SHP77 treated with DMSO at 0.1 percent for 48 hours (cell line): ENCODE data around the gene ACSL6.

Experiments used
- DNase-seq: peaks from one replicate; lab custom pipeline; 2025; lab: John Stamatoyannopoulos, UW

Gene ACSL6

DNA sequence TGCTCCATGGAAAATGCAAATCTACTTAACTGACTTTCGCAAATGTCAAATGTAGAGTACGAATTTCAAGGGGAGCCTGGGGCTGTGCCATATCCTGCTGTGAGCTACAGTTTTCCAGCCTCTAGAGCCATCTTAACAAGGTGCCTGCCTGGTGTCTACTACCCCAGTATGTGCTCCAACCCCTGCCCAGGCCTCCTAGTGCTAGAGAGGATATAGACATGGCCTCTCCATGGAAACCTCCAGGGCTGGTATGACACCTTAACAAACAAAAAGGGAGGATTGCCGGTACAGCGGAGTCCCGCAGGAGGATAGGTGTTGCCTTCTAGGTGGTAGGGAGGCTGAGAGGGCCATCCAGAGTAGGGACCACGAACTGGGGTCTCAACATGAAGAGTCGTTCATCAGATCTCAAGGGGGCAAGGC is 35.4 kb upstream of the ACSL6 start:
- DNase-seq = no peak

DNA sequence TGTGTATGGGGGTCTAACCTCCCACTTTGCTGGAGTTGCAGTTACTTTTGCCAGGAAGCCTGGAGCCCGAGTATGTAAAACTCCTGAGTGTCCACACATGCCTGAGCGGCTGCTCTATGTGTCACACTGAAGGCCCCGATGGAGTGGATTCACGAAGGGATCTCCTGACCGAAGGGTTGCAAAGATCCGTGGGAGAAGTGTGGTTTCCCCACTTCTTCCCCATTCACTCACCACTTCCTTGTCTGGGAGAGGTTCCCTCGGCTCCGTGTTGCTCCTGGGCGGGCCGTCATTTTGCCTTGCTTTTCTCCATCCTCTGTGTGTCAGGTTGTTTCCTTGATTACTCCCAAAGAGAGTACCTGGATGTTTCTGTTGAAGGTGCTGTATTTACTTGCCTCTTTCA is 32.7 kb upstream of the ACSL6 start:
- DNase-seq = no peak

DNA sequence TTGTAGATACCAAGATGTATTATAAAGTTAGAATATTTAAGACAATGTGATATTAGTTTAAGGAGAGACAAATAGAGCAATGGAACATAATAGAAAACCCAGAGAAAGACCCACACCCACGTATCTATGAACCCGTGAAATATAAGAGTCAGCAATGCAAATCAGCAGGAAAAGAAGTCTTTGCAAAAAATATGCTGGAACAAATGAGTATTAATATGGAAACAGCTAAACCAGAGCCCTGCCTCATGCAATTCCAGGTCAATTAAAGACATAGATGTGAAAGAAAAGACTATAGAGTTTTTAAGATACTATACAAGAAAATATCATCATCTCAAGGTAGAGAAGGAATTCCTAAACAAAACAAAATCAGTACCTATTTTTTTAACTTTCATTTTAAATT is 25.9 kb upstream of the ACSL6 start:
- no peak for DNase-seq

DNA sequence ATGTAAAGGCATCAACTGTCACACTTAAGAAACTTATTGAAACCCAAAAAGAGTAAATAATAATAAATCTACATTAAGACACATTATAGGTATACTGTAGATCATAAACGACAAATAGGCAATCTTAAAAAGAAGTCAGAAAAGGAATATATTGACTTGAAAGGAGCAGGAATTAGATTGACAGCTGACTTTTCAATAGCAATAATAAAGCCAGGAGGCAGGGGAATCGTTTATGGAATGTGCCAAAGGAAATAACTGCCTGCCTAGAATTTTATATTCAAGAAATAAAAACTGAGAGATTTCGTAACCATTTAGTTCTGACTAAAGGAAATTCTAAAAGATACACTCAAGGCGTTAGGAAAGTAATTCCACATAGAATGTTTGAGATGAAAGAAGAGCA is 21.7 kb upstream of the ACSL6 start:
- DNase-seq = no peak

DNA sequence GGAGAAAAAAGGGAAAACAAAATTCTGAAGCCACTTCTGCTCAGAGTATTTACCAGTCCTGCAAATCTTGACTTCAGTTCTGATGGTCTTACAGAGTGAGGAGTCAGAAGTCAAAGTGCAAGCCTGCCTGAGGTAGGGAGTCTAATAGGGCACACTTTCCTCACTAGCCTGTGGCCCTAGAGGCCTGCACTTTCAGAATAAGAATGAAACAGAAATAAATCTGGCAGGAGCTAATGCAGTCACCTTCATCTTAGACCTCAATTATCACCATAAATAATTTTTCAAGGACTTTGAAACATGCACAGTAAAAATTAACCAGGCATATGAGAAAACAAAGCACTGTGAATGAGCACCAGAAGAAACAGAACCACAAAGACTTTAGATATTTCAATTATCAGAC is 20.7 kb upstream of the ACSL6 start:
- no peak for DNase-seq

DNA sequence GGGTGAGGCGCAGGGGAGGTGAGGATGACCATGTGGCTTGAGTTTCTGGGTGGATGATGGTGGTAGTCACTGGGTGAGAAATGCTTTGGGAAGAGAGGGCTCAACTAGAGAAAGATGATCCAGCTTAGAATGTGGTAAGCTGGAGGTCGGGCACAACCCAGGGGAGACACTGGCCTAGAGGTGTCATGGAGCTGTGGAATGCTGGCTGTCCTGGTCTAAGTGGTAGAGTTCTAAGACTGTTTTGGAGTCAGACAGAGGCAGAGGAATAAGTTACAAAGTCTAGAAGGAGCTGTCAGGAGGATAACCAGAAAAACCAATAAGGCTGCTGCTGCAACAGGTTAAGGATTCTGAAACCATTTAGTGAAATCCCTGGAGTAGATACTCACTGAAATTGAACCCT is 19.2 kb upstream of the ACSL6 start:
- no peak for DNase-seq

DNA sequence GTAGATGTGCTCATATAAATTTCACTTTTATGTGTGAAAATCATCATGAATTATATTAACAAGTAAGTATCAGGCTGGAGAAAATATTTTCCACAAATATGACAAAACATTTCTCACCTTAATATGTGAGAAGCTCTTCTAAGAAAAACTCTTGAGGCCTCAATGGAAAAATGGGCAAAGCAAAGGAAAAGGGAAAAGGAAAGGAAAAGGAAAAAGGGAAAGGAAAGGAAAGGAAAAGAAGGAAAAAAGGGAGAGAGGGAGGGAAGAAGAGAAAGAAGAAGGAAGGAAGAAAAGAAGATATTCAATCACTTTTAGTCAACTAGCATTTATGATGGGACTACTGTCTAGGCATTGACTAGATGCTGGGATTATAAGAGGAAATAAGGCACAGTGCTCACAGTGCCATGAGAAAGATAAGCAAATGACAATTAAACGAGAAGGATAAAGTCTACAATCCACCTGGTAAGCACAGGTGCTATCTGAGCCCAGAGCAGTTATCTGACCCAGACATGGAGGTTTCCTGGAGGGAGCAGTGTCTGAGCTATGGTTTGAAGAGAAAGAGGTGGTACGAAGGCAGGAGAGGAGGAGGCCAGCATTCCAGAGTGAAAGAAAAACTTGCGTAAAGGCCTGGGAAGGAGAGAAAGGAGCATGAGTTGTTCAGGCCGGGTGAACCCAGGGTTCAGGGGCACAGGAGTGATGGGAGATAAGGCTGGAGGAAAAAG is 18.3 kb upstream of the ACSL6 start:
- DNase-seq = no peak

DNA sequence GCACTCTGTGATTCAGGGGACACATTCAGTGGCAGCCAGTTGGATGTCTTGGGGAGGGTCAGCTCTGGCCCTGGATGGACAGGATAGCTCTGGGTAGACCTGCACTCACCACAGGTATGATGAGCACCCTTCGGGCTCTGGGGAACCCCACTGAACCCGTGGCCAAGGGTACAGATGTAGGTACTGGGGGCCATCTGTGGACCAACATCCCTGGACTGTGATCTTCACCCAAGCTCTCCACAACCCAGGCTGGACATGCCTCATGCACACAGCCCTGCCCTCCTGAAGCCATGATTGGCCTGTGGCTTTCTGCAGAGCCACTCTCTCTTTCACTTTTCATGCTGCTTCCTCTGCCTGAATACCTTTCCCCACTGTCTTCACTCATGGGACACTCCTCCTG is 15.6 kb upstream of the ACSL6 start:
- DNase-seq = no peak

DNA sequence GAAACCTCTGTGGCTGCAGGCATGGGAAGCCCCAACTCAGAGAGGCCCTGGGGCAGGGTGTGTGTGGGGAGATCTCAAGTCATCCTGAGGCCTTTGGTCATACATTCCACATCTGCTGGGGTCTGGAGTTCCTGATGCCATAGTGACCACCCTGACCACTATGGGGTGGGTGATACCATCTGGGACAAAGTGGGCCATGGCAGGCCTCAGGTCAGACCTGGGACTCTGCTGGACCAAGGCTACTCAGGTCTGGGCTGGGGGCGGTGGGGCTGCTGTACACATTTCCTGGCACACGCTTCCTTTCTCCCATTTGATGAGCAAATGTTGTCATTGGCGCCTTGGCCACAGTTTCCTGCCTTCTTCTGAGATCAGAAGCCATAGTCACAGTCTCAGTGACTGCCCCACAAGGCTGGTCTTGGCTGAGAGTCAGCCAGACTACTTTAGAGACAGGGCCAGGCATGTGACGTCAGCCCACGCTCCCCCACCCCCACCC is 15.1 kb upstream of the ACSL6 start:
- DNase-seq = no peak

DNA sequence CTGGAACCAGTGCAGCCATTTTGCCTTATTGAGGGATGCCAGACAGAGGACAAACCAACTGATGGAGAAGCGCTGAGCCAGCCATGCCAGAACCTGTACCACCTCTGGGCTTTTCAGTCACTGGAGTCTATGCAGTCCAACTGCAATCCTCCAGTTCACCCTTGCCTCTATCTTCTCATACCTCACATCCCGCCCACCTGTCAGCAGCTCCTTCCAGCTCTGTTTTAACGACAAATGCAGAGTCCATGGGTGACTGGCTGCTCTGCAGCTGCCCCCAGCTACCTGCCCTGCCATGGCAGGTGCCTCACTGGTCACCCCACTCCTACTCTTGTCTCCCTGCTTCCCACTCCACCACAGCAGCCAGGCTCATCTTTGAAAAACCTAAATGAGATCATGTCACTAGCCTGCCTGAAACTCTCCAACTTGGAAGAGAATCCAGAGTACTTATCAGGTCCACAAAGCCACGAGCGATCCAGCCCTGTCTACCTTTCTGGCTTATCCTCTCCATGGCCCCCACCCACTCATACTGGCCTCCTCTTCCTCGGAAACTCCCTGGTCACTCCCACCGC is 14.0 kb upstream of the ACSL6 start:
- DNase-seq = no peak

DNA sequence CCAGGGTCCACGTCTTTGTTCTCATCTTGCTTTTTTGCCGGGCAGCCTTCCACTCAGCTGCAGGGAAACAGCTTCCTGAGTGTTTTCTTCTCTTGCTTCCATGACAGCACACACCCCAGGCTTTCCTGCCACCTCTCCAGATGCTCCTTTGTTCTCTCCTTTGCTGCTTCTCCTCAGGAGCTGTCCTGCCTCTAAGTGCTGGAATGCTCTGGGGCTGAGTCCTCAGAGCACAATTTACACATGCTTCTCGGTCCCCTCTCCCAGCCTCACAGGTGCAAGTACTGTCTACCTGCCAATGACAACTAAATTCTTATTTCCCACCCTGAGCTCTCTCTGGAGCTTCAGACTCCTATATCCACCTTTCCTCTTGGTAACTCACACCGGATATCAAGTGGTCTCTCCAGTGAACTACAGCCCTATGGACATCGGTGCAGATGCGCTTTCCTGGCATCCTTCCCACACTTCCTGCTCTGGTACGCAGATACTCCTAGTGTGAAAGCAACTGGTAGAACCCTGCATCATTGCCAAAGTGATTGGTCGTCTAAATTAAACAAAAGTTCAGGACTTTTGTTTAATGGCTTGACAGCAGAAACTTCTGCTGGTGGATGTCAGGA is 13.4 kb upstream of the ACSL6 start:
- peak; percentile 8 for DNase-seq

DNA sequence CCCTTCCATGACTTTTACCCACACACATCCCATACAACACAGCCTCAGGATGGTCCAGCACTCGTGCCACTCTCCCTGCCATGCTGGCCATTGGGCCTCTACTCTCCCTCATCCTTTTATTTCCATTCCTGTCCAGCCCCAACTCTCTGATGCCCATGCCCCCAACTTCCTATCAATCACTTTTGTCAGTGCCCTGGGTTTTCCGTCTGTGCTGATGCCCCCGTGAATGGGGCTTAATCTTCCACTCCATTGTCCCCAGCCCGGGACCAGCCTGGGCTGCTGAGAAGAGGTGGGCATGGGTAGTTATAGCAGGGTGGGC is 12.6 kb upstream of the ACSL6 start:
- no peak for DNase-seq

DNA sequence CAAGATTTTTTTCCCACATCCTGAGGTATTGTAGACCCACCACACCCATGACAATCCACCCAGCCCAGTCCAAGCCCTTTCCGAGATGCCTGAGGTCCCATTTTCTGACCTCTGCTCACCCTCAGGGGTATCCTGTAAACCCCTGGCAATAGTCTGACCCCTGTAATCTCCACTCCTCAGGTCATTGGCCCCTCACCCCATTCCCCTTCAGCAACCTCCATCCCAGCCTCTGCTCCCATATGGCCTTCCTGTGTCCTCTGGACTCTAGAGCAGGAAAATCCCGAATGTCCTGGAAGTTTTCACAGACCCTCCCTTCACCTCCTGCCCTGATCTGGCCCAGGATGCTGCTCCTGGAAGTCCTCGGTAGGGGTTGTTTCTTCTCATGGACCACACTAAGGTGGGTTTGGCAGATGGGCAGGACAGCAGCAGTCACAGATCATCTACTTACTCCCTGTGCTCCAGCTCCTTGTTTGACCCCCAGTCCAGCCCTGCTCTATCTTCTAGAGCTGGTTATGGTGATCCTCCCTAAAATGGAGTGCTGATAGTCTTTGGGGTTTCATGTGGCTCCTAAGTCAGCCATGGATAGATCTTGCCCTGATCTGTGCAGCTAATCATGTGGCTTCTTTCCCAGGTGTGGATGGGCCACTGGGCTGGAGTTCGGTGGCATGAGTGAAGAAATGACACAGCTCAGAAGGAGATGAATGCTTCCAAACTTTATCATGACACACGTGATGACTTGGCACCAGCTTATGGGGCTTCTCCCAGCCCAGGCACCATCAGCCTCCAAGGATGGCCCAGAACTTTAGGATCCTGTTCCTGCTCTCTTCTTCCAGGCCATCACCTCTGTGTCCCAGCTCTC is 12.0 kb upstream of the ACSL6 start:
- DNase-seq = no peak

DNA sequence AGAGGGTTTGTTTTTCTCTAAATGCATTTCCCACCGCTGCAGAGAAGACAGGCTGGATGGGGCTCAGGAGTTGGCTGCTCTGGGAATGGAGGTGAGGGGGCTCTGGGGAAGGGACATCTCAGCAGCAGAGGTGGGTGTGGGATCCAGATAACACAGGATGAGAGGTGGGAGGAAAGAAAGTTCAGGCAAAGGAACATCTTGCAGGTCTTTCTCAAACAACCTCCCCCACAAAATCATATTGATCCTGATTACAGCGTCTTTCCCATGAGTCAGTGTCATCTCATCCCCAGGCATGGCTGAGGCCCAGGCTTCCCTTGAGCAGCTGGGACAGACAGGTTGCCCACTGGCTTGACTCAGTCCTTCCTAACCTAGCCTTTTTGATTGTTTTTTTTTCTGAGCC is 11.3 kb upstream of the ACSL6 start:
- DNase-seq = no peak

DNA sequence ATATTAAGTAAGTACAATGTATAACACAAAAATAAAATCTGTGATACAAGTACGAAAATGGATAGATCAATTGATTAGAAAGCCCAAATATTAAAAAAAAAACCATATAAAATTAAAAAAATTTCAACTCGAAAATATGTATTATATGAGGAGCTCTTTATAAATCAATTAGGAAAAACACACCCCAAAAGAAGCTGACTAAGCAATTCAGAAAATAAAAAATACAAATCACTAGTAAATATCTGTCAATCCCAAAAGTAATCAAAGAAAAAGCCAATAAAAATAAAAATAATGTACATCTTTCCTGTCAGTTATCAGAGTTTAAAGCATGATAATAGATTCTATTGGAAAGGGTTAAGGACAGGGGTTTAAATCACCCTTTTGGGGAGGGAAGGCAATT is 10.2 kb upstream of the ACSL6 start:
- DNase-seq = no peak

DNA sequence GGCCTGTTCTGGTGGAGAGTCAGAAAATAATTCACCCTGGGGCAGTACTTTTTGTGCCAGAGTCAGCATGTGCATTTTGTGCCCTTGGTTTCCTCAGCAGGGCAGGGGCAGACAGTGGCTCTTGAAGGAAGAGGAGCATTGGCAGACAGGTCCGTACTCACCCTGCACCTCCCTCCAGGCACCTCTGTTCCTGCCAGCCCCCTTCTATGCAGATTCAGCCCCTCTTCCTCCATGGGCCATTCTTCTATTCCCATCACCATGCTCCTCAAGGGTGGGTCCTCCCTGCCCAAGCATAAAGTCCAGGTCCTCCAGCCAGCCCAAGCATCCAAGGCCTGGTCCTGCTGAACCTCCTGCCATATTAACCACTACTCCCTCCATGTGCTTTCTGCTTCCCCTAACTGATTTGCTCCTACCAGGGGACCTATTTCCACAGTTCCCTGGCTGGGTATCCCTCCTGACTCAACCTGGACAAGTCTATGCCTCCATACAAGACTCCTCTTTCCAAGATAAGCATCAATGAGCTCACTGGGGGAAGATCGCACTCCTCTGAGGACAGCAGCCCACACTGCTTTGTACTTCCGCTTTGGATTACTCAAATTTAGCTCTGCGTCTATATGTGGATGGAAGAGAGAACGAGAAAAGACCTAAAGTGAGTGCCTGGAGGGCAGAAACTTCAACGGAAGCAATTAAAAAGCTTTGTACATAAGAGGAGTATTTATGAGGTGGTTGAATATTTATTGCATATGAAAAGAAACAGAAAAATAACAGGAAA is 9.3 kb upstream of the ACSL6 start:
- no peak for DNase-seq

DNA sequence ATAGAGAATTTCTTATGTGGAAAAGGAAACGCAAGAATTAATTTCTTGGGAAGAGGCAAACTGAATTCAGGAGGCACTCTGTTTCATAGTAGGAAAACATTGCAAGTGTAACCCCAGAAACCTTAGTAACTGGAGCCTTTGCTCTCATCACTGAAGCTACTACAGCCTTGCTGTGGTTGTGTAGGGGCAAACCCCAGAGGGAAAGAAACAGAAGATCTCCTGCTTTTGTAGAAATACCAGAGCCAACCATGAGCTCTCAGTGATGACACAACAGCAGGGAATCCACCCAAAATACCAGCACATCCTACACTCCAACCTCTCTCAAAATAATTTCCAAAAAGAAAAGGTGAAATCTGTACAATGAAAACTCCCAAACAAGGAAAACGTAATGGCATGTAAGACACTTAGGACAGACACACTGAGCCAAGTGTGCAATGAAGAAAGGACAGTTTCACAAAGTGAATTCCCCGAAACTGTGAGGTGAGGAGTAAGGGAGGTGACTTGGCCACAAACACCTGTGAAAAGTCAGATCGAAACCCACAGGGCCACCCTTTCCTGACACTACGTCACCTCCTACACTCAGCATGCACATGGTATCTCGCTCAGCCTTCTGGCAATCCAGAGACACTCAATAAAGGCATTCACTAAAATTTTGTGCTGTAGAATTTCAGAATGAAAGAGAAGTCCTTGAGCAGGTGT is 8.5 kb upstream of the ACSL6 start:
- no peak for DNase-seq

DNA sequence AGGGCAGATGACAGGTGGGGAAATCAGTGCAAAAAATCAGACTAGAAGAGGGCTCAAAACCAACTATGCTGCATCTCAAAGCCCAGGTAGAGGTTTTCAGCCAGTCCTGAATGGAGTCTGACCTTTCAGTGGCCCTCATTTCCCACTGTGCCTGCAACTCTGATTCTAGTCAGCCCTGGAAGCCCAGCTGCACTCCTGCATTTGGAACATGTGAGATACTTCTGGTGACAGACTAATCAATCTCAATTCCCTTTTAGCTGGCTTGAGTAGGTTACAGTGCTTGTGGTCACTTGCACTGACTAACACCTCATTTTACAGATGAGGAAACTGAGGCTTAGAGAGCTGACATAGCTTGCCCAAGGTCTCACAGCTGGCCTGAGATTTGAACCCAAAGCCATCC is 7.9 kb upstream of the ACSL6 start:
- DNase-seq = no peak

DNA sequence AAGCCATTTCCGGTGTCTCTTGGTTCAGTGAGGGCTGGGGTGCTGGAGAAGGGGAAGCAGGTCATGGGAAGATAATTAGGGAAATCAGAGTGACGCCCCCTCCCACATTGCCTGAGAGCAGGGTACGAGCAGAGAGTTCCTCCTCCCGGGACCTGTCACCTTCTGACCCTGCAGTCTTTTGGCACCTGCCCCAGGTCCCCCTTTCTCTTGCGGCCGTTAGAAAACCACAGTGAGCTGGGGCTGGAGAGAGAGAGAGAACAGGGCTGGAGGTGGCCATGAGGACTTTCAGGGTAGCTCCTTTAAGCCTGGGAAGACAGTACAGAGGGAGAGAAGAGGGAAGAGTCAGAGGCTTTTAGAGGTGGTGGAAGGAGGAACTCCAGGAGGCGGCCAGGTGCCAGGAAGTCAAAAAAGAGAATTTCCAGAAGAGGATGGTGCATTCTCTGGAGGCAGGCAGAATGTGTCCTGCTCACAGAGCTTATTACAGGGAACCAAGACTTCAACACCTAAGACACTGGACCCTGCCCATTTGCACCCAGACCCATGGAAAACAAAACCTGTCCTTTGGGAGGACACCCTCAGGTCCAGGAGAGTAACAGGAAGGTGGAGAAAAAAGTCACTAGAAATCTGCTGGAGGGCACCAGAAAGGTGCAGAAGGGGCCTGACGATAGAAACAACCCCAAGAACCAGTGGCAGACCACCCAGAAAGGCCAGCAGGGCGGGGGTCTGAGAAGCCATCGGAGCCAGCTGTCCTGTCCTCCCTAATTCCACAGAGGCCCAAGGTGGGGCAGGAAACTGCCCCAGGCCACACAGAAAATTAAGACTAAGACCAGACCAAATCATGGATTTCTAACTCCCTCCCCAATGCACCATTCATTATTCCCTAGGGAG is 6.5 kb upstream of the ACSL6 start:
- no peak for DNase-seq

DNA sequence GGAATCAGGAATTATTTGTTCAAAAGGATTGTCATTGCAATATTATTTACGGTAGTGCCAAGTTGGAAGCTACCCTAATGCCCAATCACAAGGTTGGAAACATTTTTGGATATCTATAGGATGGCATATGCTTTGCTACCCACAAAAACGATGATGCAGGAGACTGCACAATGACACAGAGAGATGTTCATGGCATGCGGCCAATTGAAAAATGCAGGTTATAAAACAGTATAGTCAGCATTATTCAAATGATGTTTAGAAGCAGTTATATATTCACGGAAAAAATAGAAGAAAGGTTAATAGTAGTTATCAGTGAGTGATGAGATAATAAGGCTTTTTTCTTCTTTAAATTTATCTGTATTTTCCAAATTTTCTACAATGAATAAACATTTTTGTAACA is 5.9 kb upstream of the ACSL6 start:
- DNase-seq = no peak
